Astrocyte of the cerebellum (primary cell): ENCODE results near the gene GPATCH3.

Experiments used
- DNase-seq: peaks from one replicate; pipeline ENCODE4 v3.0.0-alpha.2; 2011; ENCODE audit warnings: low read depth
- H3K4me3 ChIP-seq: 2 replicates; pipeline ENCODE4 v1.5.1; 2011; ENCODE audit warnings: mild to moderate bottlenecking, low read depth, low read length, moderate library complexity
- CTCF ChIP-seq: IDR thresholded peaks from 2 replicates; pipeline ENCODE4 v1.5.1; 2012; ENCODE audit warnings: low read length, low read depth, moderate library complexity, mild to moderate bottlenecking; ENCODE audit errors: missing control alignments
- in situ Hi-C: cut with HindIII; loops from 2 replicates; pipeline ENCODE4 v1.10.0; 2017; ENCODE audit warnings: low sequenced_read_pairs

GPATCH3 gene

GRCh38 chr1:26907071-26907917 lies 7.0 kb upstream of the GPATCH3 start:
- no peak for TF ChIP-seq CTCF
- in situ Hi-C loops, result no loop called here
- no peak overlapping the region for H3K4me3 ChIP-seq
- DNase-seq, result peak; percentile 72

GRCh38 chr1:26900815-26901511 lies 696 bp upstream of the GPATCH3 start:
- in situ Hi-C loops, result no loop called here
- peak overlapping the region; percentile 99 for H3K4me3 ChIP-seq
- no peak for TF ChIP-seq CTCF
- DNase-seq, result no peak

- no peak overlapping the region for H3K4me3 ChIP-seq
- no peak for DNase-seq
- in situ Hi-C loops, result no loop called here
- TF ChIP-seq CTCF, result no peak
Observed at GRCh38 chr1:26897351-26897750, 2.9 kb downstream of the GPATCH3 start.

- no peak for DNase-seq
- H3K4me3 ChIP-seq, result no peak overlapping the region
- no peak for TF ChIP-seq CTCF
- in situ Hi-C loops, result no loop called here
Observed at GRCh38 chr1:26894263-26894662, 6.0 kb downstream of the GPATCH3 start.

- H3K4me3 ChIP-seq, result peak overlapping the region; percentile 63
- DNase-seq, result no peak
- no peak for TF ChIP-seq CTCF
- in situ Hi-C loops, result no loop called here
Observed at GRCh38 chr1:26890467-26890796, 9.8 kb downstream of the GPATCH3 start.

GRCh38 chr1:26889551-26890466 lies 10.5 kb downstream of the GPATCH3 start, which contains the start of gene GPN2:
GPN2 (minus strand) TSS chr1:26890283; CDS start chr1:26890096, 187 bp downstream.
- in situ Hi-C loops, result no loop called here
- H3K4me3 ChIP-seq, result peak within 1 kb of the TSS; percentile 63
- DNase-seq, result peak; percentile 26
- TF ChIP-seq CTCF, result no peak
